Measurements from ENCODE around the gene MTIF3. TPM values are rescaled to one million over a fixed set of nuclear protein-coding genes. Genes with fewer than 3 reads are reported as not detected.

MTIF3 gene
- total and polyA plus RNA-seq, 8 donors: 20.5 to 139 (median 80.1) TPM

DNA sequence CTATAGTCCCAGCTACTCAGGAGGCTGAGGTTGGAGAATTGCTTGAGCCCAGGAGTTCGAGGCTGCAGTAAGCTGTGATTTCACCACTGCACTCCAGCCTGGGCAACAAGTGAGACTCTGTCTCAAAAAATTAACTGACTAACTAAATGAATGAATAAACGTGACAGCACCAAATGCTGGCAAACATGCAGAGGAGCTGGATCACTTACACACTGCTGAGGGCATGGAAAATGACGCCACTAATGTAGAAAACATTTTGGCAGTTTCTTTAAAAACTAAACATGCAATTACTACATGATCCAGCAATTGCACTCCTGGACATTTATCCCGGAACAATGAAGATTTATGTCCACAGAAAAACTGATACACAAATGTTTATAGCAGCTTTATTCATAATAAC lies 57.3 kb downstream of the MTIF3 start:
- no peaks in the 10 kb centered on the region for H3K27me3 ChIP-seq
- intact Hi-C loops (cut with DNase I; ENCODE audit: low total_unique reads): no loop called here
- WGBS, 5 donors: 62 to 81% (median 71%) methylated on average over 4 of the region's 4 CpGs

DNA sequence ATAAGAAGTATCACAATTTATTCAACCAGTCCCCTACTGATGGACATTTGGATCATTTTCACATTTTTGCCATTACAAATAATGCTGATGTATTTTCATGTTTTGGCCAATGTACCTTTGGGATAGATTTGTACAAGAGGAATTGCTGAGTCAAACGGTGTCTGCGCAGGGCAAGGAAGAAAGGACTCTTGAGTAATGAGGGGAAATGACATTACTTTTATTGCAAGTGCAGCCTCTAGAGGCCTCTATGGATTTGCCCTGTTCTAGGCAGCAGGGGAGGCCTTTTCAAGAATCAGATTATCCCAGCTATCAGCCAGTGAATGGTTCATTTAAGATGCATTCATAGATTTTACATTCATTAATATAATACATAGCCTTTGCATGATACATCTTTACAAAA lies 58.9 kb downstream of the MTIF3 start:
- no peak overlapping the region for H3K4me3 ChIP-seq
- no peak overlapping the region for H3K27ac ChIP-seq
- no peaks in the 10 kb centered on the region for H3K27me3 ChIP-seq
- H3K9me3 ChIP-seq: no peaks in the 10 kb centered on the region
- intact Hi-C loops (cut with DNase I; ENCODE audit: low total_unique reads): no loop called here
- no peaks in the 10 kb centered on the region for H3K4me1 ChIP-seq
- H3K36me3 ChIP-seq: no peaks in the 10 kb centered on the region
- WGBS, 5 donors: 49 to 75% (median 71%) methylated on average over 2 of the region's 2 CpGs
- DNase-seq: no peak
- TF ChIP-seq, protein P1, sequence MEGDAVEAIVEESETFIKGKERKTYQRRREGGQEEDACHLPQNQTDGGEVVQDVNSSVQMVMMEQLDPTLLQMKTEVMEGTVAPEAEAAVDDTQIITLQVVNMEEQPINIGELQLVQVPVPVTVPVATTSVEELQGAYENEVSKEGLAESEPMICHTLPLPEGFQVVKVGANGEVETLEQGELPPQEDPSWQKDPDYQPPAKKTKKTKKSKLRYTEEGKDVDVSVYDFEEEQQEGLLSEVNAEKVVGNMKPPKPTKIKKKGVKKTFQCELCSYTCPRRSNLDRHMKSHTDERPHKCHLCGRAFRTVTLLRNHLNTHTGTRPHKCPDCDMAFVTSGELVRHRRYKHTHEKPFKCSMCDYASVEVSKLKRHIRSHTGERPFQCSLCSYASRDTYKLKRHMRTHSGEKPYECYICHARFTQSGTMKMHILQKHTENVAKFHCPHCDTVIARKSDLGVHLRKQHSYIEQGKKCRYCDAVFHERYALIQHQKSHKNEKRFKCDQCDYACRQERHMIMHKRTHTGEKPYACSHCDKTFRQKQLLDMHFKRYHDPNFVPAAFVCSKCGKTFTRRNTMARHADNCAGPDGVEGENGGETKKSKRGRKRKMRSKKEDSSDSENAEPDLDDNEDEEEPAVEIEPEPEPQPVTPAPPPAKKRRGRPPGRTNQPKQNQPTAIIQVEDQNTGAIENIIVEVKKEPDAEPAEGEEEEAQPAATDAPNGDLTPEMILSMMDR (IDR thresholded peaks at IDR 0.05): no peak
- TF ChIP-seq EP300 (IDR thresholded peaks at IDR 0.05) (no peak), POLR2AphosphoS5 (IDR thresholded peaks at IDR 0.05) (no peak), POLR2A (IDR thresholded peaks at IDR 0.05) (no peak)

More for the DNA sequence above, 57.3 kb downstream of the MTIF3 start:
- H3K4me3 ChIP-seq: no peak overlapping the region
- H3K36me3 ChIP-seq: no peaks in the 10 kb centered on the region
- TF ChIP-seq, protein P1 (IDR thresholded peaks at IDR 0.05): no peak
- TF ChIP-seq POLR2A (IDR thresholded peaks at IDR 0.05) (no peak), POLR2AphosphoS5 (IDR thresholded peaks at IDR 0.05) (no peak), EP300 (IDR thresholded peaks at IDR 0.05) (no peak)
- no peak for DNase-seq
- no peak overlapping the region for H3K27ac ChIP-seq
- H3K4me1 ChIP-seq: no peaks in the 10 kb centered on the region
- no peaks in the 10 kb centered on the region for H3K9me3 ChIP-seq

GRCh38 chr13:27389891-27390290 lies 60.5 kb downstream of the MTIF3 start:
- intact Hi-C loops (cut with DNase I; ENCODE audit: low total_unique reads): loop anchor here (10.0 kb wide), 1 partner anchor 135 kb away; no protein-coding TSS in a partner anchor
- WGBS, 5 donors: 91 to 95% (median 93%) methylated on average over 6 to 7 of the region's 7 CpGs
- DNase-seq: no peak
- no peaks in the 10 kb centered on the region for H3K36me3 ChIP-seq
- H3K4me1 ChIP-seq: no peaks in the 10 kb centered on the region
- H3K4me3 ChIP-seq: no peak overlapping the region
- TF ChIP-seq, protein P1 (IDR thresholded peaks at IDR 0.05): no peak
- no peak for TF ChIP-seq EP300 (IDR thresholded peaks at IDR 0.05)
- TF ChIP-seq POLR2AphosphoS5 (IDR thresholded peaks at IDR 0.05): no peak
- TF ChIP-seq POLR2A (IDR thresholded peaks at IDR 0.05): no peak
- H3K9me3 ChIP-seq: no peaks in the 10 kb centered on the region
- no peak overlapping the region for H3K27ac ChIP-seq
- no peaks in the 10 kb centered on the region for H3K27me3 ChIP-seq

GRCh38 chr13:27388241-27388640 lies 62.1 kb downstream of the MTIF3 start:
- peak in 1 of 2 donors; percentile 78 for DNase-seq
- H3K27me3 ChIP-seq: peaks cover 0 to under 1% (median 0%) of the 10 kb centered on the region in 3 donors
- 29 to 63% (median 47%) methylated on average over 2 of the region's 2 CpGs for WGBS, 5 donors
- no peaks in the 10 kb centered on the region for H3K36me3 ChIP-seq
- H3K27ac ChIP-seq: no peak overlapping the region
- H3K9me3 ChIP-seq: no peaks in the 10 kb centered on the region
- intact Hi-C loops (cut with DNase I; ENCODE audit: low total_unique reads): loop anchor here (10.0 kb wide), 1 partner anchor 137 kb away; no protein-coding TSS in a partner anchor
- TF ChIP-seq POLR2A (IDR thresholded peaks at IDR 0.05) (no peak), POLR2AphosphoS5 (IDR thresholded peaks at IDR 0.05) (no peak), EP300 (IDR thresholded peaks at IDR 0.05) (no peak)
- TF ChIP-seq, protein P1 (IDR thresholded peaks at IDR 0.05): no peak
- no peak overlapping the region for H3K4me3 ChIP-seq
- no peaks in the 10 kb centered on the region for H3K4me1 ChIP-seq

Small RNA genes within 50 kb of the gene (small RNA-seq; reads per million reads assigned to genes)
- 0 reads per million in 4 donors for gene RNU6-63P
- gene RNY1P1: 0 reads per million in 4 donors

Other genes with a start within 250 kb of the MTIF3 start
- gene RPL21, start 199.0 kb downstream of the MTIF3 start, total RNA-seq: 1,000 to 10,000 TPM in 1 of 5 donors, 100 to 1,000 TPM in 4; 338 to 1,026 (median 827) TPM
- gene RPL21, start 199.0 kb downstream of the MTIF3 start, polyA plus RNA-seq: 1,000 to 10,000 TPM in 2 of 3 donors, 100 to 1,000 TPM in 1; 989 to 2,038 (median 1,490) TPM
- 10 to 100 TPM in 1 of 5 donors, 1 to 10 TPM in 3, not detected in 1; 3.1 to 13.0 (median 7.6) TPM for gene RASL11A, start 179.7 kb downstream of the MTIF3 start, total RNA-seq
- gene RASL11A, start 179.7 kb downstream of the MTIF3 start, polyA plus RNA-seq: 10 to 100 TPM; 11.6 to 31.5 (median 11.7) TPM
- 100 to 1,000 TPM in 1 of 5 donors, 10 to 100 TPM in 4; 53.4 to 220 (median 57.6) TPM for gene GTF3A, start 25.9 kb downstream of the MTIF3 start, total RNA-seq
- 100 to 1,000 TPM; 141 to 216 (median 193) TPM for gene GTF3A, start 25.9 kb downstream of the MTIF3 start, polyA plus RNA-seq
- gene LNX2, start 170.0 kb upstream of the MTIF3 start, total RNA-seq: 10 to 100 TPM in 3 of 5 donors, 1 to 10 TPM in 2; 3.5 to 35.7 (median 17.8) TPM
- gene LNX2, start 170.0 kb upstream of the MTIF3 start, polyA plus RNA-seq: 10 to 100 TPM in 1 of 3 donors, 1 to 10 TPM in 2; 4.2 to 10.8 (median 7.8) TPM
- gene POLR1D, start 171.3 kb upstream of the MTIF3 start, total RNA-seq: 100 to 1,000 TPM in 2 of 5 donors, 10 to 100 TPM in 3; 43.7 to 179 (median 71.6) TPM
- 100 to 1,000 TPM; 148 to 230 (median 184) TPM for gene POLR1D, start 171.3 kb upstream of the MTIF3 start, polyA plus RNA-seq